ENCODE data around the gene GPX3.

DNA sequence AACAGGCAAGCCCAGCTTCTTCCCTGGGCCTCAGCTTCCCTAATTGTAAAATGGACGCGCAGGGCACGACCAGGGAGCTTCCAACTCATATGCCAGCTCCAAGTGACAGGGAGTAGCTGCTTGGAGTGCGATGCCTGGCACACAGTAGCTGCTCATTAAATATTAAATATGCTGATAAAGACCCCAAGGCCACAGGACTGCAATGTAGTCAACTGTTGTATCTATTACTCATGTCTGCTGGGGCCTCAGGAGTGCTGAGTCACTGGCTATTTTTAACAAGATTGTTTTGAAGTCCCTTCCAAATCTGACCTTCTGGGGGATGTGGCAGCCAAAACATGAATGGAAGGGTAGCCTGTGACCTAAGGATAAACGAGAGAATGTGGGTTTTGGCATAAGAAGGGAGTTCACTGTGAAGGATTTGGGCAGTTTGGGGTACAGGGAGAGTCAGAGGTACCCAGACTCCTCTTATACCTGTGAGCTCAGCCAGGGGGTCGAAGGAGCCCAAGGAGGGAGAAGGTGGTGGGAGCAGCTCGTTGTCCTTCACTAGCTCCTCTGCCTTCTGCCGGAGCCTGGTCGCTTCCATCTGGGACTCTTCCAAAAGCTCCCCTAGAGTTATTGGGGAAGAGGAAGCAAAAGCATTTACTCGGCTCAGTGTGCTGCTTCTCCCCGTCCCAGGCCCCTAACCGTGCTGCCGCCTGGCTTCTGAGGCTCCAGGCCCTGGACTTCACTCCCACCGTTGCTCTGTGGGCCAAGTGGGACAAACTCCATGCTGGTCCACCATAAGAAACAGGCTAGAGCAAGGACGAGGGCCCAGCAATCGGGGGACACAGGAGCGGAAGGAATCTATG is 43.0 kb downstream of the GPX3 start:
- no peak for TF ChIP-seq ZNF274 (IDR thresholded peaks at IDR 0.05; ENCODE audit: low read depth, low read length)
- TF ChIP-seq YY1 (IDR thresholded peaks at IDR 0.05; ENCODE audit: insufficient read depth, insufficient read length), result no peak
- TF ChIP-seq SUZ12 (IDR thresholded peaks at IDR 0.05; ENCODE audit: extremely low read depth, insufficient read depth, insufficient read length), result no peak
